H9 (cell line): ENCODE data around the gene PAK2. TPM values are rescaled to one million over a fixed set of nuclear protein-coding genes. Genes with fewer than 3 reads are reported as not detected.

Source experiments
- DNase-seq: peaks from one replicate; pipeline ENCODE4 v3.0.0-alpha.2; 2017
- H2AFZ ChIP-seq: one replicate; pipeline ENCODE4 v1.6.1; 2013; ENCODE audit warnings: mild to moderate bottlenecking, low read length, control low read depth, moderate library complexity
- H2AK5ac ChIP-seq: 2 replicates; pipeline ENCODE4 v1.6.1; 2013; ENCODE audit warnings: low read length, control low read depth, mixed read lengths; ENCODE audit not compliant: insufficient read length
- H2BK120ac ChIP-seq: one replicate; pipeline ENCODE4 v1.6.1; 2013; ENCODE audit warnings: low read depth, mild to moderate bottlenecking, low read length, control low read depth, inconsistent platforms; ENCODE audit not compliant: poor library complexity, severe bottlenecking
- H2BK12ac ChIP-seq: 2 replicates; pipeline ENCODE4 v1.6.1; 2013; ENCODE audit warnings: low read length, control low read depth, mixed read lengths, low read depth; ENCODE audit not compliant: insufficient read length
- H2BK15ac ChIP-seq: 2 replicates; pipeline ENCODE4 v1.6.1; 2013; ENCODE audit warnings: low read depth, low read length, control low read depth
- H2BK20ac ChIP-seq: one replicate; pipeline ENCODE4 v1.6.1; 2013; ENCODE audit warnings: low read depth, mild to moderate bottlenecking, low read length, control low read depth, inconsistent platforms; ENCODE audit not compliant: poor library complexity, severe bottlenecking
- H2BK5ac ChIP-seq: 2 replicates; pipeline ENCODE4 v1.6.1; 2013; ENCODE audit warnings: low read length, control low read depth, mixed read lengths; ENCODE audit not compliant: insufficient read length
- H3K14ac ChIP-seq: 2 replicates; pipeline ENCODE4 v1.6.1; 2013; ENCODE audit warnings: low read length, control low read depth; ENCODE audit not compliant: insufficient read depth
- H3K18ac ChIP-seq: 2 replicates; pipeline ENCODE4 v1.6.1; 2013; ENCODE audit warnings: low read depth, mild to moderate bottlenecking, mixed read lengths, low read length, control low read depth; ENCODE audit not compliant: insufficient read length
- H3K23ac ChIP-seq: 2 replicates; pipeline ENCODE4 v1.6.1; 2013; ENCODE audit warnings: low read length, control low read depth, mixed read lengths, low read depth; ENCODE audit not compliant: insufficient read length
- H3K23me2 ChIP-seq: 2 replicates; pipeline ENCODE4 v1.6.1; 2013; ENCODE audit warnings: low read depth, mild to moderate bottlenecking, mixed read lengths, low read length, control low read depth; ENCODE audit not compliant: insufficient read length, poor library complexity, severe bottlenecking
- H3K27ac ChIP-seq: 2 replicates; pipeline ENCODE4 v1.5.1; 2013; ENCODE audit warnings: low read length, control low read depth, mixed read lengths, low read depth; ENCODE audit not compliant: insufficient read length
- H3K27me3 ChIP-seq: 2 replicates; pipeline ENCODE4 v1.6.1; 2013; ENCODE audit warnings: low read length, control low read depth, inconsistent platforms; ENCODE audit not compliant: insufficient read depth
- H3K4ac ChIP-seq: 2 replicates; pipeline ENCODE4 v1.6.1; 2013; ENCODE audit warnings: low read depth, mild to moderate bottlenecking, control low read depth, inconsistent platforms, low read length, moderate library complexity
- H3K4me1 ChIP-seq: 2 replicates; pipeline ENCODE4 v1.6.1; 2013; ENCODE audit warnings: low read length, control low read depth, inconsistent platforms; ENCODE audit not compliant: insufficient read depth
- H3K4me2 ChIP-seq: 2 replicates; pipeline ENCODE4 v1.6.1; 2013; ENCODE audit warnings: low read length, control low read depth, mixed read lengths; ENCODE audit not compliant: insufficient read length, insufficient read depth
- H3K56ac ChIP-seq: 2 replicates; pipeline ENCODE4 v1.6.1; 2013; ENCODE audit warnings: low read depth, mild to moderate bottlenecking, mixed read lengths, low read length, control low read depth; ENCODE audit not compliant: insufficient read length
- H3K79me1 ChIP-seq: 2 replicates; pipeline ENCODE4 v1.6.1; 2013; ENCODE audit warnings: low read depth, mild to moderate bottlenecking, moderate library complexity, low read length, control low read depth, inconsistent platforms; ENCODE audit not compliant: insufficient read depth, poor library complexity, severe bottlenecking
- H3K79me2 ChIP-seq: 2 replicates; pipeline ENCODE4 v1.6.1; 2013; ENCODE audit warnings: low read length, control low read depth, inconsistent platforms; ENCODE audit not compliant: insufficient read depth
- H3K9ac ChIP-seq: 2 replicates; pipeline ENCODE4 v1.6.1; 2013; ENCODE audit warnings: low read length, control low read depth, mixed read lengths; ENCODE audit not compliant: insufficient read length; ENCODE audit errors: extremely low read depth
- H3K9me3 ChIP-seq: one replicate; pipeline ENCODE4 v1.6.1; 2013; ENCODE audit warnings: low read depth, low read length, inconsistent platforms; ENCODE audit not compliant: control insufficient read depth
- H3T11ph ChIP-seq: one replicate; pipeline ENCODE4 v1.6.1; 2013; ENCODE audit warnings: mild to moderate bottlenecking, low read length, control low read depth, inconsistent platforms
- H4K20me1 ChIP-seq: one replicate; pipeline ENCODE4 v1.6.1; 2013; ENCODE audit not compliant: control insufficient read depth, insufficient read length, insufficient read depth
- H4K5ac ChIP-seq: 2 replicates; pipeline ENCODE4 v1.6.1; 2013; ENCODE audit warnings: low read depth, mild to moderate bottlenecking, mixed read lengths, low read length, control low read depth; ENCODE audit not compliant: insufficient read length
- H4K8ac ChIP-seq: replicated peaks from 2 replicates; pipeline ENCODE4 v1.6.1; 2013; ENCODE audit warnings: low read length, control low read depth, mixed read lengths, low read depth; ENCODE audit not compliant: insufficient read length
- H4K91ac ChIP-seq: 2 replicates; pipeline ENCODE4 v1.6.1; 2013; ENCODE audit warnings: low read depth, mild to moderate bottlenecking, moderate library complexity, mixed read lengths, low read length, control low read depth; ENCODE audit not compliant: insufficient read length
- H3K27ac Mint-ChIP-seq, 3 experiments: 2 replicates in 2 of 3; 3 replicates in 1 of 3; pipeline ENCODE4 v1.8.0; 2020 to 2021; ENCODE audit warnings: mixed read lengths in 3 of 3, mild to moderate bottlenecking in 1 of 3, moderate library complexity in 1 of 3
- H3K27me3 Mint-ChIP-seq: 2 replicates; pipeline ENCODE4 v1.8.0; 2021; ENCODE audit warnings: low read depth, mild to moderate bottlenecking, moderate library complexity, mixed read lengths
- H3K36me3 Mint-ChIP-seq, 3 experiments: 2 replicates in 2 of 3; 3 replicates in 1 of 3; pipeline ENCODE4 v1.8.0; 2020 to 2021; ENCODE audit warnings: low read depth in 3 of 3, mixed read lengths in 3 of 3; ENCODE audit not compliant: insufficient read depth in 1 of 3
- H3K4me1 Mint-ChIP-seq, 2 experiments: 2 replicates each; pipeline ENCODE4 v1.8.0; 2020; ENCODE audit warnings: mixed read lengths in 2 of 2
- H3K4me3 Mint-ChIP-seq, 2 experiments: 2 replicates in 1 of 2; 3 replicates in 1 of 2; pipeline ENCODE4 v1.8.0; 2020 to 2021; ENCODE audit warnings: mild to moderate bottlenecking in 2 of 2, mixed read lengths in 2 of 2, moderate library complexity in 1 of 2
- H3K9me3 Mint-ChIP-seq, 2 experiments: 2 replicates in 1 of 2; 3 replicates in 1 of 2; pipeline ENCODE4 v1.8.0; 2020; ENCODE audit warnings: mild to moderate bottlenecking in 2 of 2, mixed read lengths in 2 of 2, moderate library complexity in 1 of 2
- WGBS: extraction: QIAGEN DNeasy Blood & Tissue Kit; methylation state at CpG from one replicate; pipeline ENCODE4 v1.1.7; 2013; ENCODE audit warnings: missing lambda C conversion rate, low lambda C conversion rate, mixed read lengths; ENCODE audit not compliant: insufficient read length; ENCODE audit errors: extremely low coverage; 5-methylcytosine and 5-hydroxymethylcytosine counted together
- total RNA-seq: library from RNA; stranded (reverse); gene quantifications from 2 replicates; pipeline ENCODE4 v1.2.1, GENCODE V29; 2021
- TF ChIP-seq, protein P1 (sequence below): fragments of 200-600 bp; sonication (generic); conservative IDR thresholded peaks from 3 replicates; pipeline ENCODE4 v1.8.0; 2021; ENCODE audit warnings: antibody characterized with exemption, mild to moderate bottlenecking

The PAK2 gene
- total RNA-seq, 1 experiment from 2014 or later, result 65.7 TPM

DNA sequence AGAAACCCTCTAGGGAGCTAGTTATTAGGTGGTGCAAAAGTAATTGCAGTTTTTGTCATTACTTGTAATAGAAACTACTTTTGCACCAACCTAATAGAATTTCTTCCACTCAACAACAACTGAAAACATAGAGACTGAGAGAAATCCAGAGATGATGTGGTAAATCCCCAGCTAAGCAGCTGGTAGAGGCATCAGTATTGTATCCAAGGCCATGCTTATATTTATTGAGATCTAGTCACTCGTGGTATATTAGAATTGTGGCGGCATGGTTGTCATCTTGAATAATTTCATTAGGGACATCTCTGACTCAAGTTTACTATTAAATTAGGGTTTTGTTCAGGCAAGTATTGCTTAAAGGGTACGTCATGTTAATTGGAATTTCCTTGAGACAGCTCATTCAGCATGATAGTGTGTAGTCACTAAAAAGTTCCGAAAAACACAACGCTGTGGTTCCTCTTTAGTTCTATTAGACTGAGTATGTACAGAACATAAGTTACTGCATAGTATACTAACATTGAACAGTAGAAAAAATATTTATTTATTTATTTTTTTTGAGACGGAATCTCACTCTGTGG lies 35.3 kb downstream of the PAK2 start:
- Histone ChIP-seq H2BK5ac (no peak overlapping the region), H3K23ac (no peak overlapping the region), H3K27ac (peak overlapping the region; percentile 41), H2BK20ac (no peak overlapping the region), H4K8ac (no peak overlapping the region), H3K4me2 (no peak overlapping the region), H3K4me1 (peaks cover 4% of the 10 kb centered on the region; the same call in 1 of the 2 replicates), H3K14ac (no peak overlapping the region), H3K23me2 (no peaks in the 10 kb centered on the region), H3K79me1 (peaks cover 3% of the 10 kb centered on the region), H3K18ac (no peak overlapping the region), H2BK15ac (no peak overlapping the region), H2BK120ac (no peak overlapping the region), H2AK5ac (no peak overlapping the region), H3K27me3 (no peaks in the 10 kb centered on the region), H3K9me3 (no peaks in the 10 kb centered on the region), H4K91ac (no peak overlapping the region), H2AFZ (no peak overlapping the region), H4K5ac (no peak overlapping the region), H3K79me2 (peaks cover 44% of the 10 kb centered on the region; the same call in 1 of the 2 replicates), H3K56ac (no peak overlapping the region), H3K9ac (no peak overlapping the region), H3K4ac (no peak overlapping the region), H4K20me1 (no peaks in the 10 kb centered on the region), H2BK12ac (no peak overlapping the region), H3T11ph (no peak overlapping the region)
- no peak for DNase-seq
- no peak overlapping the region; a peak in 1 of 7 replicates for H3K27ac Mint-ChIP-seq
- no peaks in the 10 kb centered on the region for H3K27me3 Mint-ChIP-seq
- H3K4me1 Mint-ChIP-seq, result peaks cover 19 to 26% of the 10 kb centered on the region in 2 experiments
- peaks cover 8 to 16% of the 10 kb centered on the region in 2 experiments for H3K9me3 Mint-ChIP-seq
- H3K4me3 Mint-ChIP-seq, result no peak overlapping the region
- H3K36me3 Mint-ChIP-seq, result peaks cover 23 to 30% (median 26%) of the 10 kb centered on the region in 3 experiments
- TF ChIP-seq, protein P1, sequence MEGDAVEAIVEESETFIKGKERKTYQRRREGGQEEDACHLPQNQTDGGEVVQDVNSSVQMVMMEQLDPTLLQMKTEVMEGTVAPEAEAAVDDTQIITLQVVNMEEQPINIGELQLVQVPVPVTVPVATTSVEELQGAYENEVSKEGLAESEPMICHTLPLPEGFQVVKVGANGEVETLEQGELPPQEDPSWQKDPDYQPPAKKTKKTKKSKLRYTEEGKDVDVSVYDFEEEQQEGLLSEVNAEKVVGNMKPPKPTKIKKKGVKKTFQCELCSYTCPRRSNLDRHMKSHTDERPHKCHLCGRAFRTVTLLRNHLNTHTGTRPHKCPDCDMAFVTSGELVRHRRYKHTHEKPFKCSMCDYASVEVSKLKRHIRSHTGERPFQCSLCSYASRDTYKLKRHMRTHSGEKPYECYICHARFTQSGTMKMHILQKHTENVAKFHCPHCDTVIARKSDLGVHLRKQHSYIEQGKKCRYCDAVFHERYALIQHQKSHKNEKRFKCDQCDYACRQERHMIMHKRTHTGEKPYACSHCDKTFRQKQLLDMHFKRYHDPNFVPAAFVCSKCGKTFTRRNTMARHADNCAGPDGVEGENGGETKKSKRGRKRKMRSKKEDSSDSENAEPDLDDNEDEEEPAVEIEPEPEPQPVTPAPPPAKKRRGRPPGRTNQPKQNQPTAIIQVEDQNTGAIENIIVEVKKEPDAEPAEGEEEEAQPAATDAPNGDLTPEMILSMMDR, result no peak
- no CpG with 5 or more reads among the region's 6 CpGs for WGBS
